Mucosa of descending colon (tissue), 3 donors: ENCODE data around the gene PTGDR2. TPM values are rescaled to one million over a fixed set of nuclear protein-coding genes. Genes with fewer than 3 reads are reported as not detected.

ENCODE experiments used
- ATAC-seq: fragments of 200-7000 bp; cut with Tn5 transposase; one replicate; pipeline ENCODE4 v1.9.1; 2020; ENCODE audit warnings: mild to moderate bottlenecking, moderate library complexity
- DNase-seq, 3 donors: peaks; one replicate each; pipeline ENCODE4 v3.0.0-alpha.2; 2020
- H3K36me3 ChIP-seq: fragments of 200-600 bp; one replicate; pipeline ENCODE4 v1.8.0; 2021; ENCODE audit warnings: low read depth, mild to moderate bottlenecking
- H3K4me1 ChIP-seq: fragments of 200-600 bp; one replicate; pipeline ENCODE4 v1.8.0; 2021; ENCODE audit warnings: low read depth, mild to moderate bottlenecking
- H3K4me3 ChIP-seq: fragments of 200-600 bp; one replicate; pipeline ENCODE4 v1.8.0; 2021; ENCODE audit warnings: mild to moderate bottlenecking
- H3K9me3 ChIP-seq: fragments of 200-600 bp; one replicate; pipeline ENCODE4 v1.8.0; 2021; ENCODE audit warnings: mild to moderate bottlenecking
- CTCF ChIP-seq: fragments of 200-600 bp; IDR thresholded peaks from one replicate; pipeline ENCODE4 v1.8.0; 2022; ENCODE audit warnings: antibody characterized with exemption, mild to moderate bottlenecking
- intact Hi-C, 2 donors: fragments of 100-400 bp; cut with DNase I in 1 of 2; cut with micrococcal nuclease in 1 of 2; formaldehyde crosslinking; loops; one replicate each; pipeline versions ENCODE4 v1.11.0 to v1.11.1; 2022; cut with DNase I, micrococcal nuclease
- total RNA-seq, 3 donors: library from RNA; stranded (reverse); fragmentation: NEBNext Ultra II Directional in 2 of 3; extraction: Animal tissue kit (Norgen Biotek cat#: 25700) in 2 of 3; gene quantifications; one replicate each; pipeline versions ENCODE4 v1.2.1 to v1.2.4, GENCODE V29; 2021 to 2023
- donor health status: DM: no; HTN: no; CAD: no; lungs with moderate emphysema.
- donor health status: DM: no; HTN: no; CAD: no.
- donor health status: DM: no; HTN: yes; CAD: no.

Gene PTGDR2
- total RNA-seq, 3 donors from 2014 or later: 1.8 to 3.4 (median 2.6) TPM

GRCh38 chr11:60899977-60900376 lies 44.2 kb upstream of the PTGDR2 start:
- no peak for DNase-seq
- TF ChIP-seq CTCF: no peak

GRCh38 chr11:60899046-60899936 lies 43.5 kb upstream of the PTGDR2 start:
- intact Hi-C loops: loop anchor here in 1 of 2 donors (5.0 kb wide), 1 partner anchor 72 kb away; no protein-coding TSS in a partner anchor
- Histone ChIP-seq H3K4me1 (peaks cover 6% of the 10 kb centered on the region), H3K9me3 (no peaks in the 10 kb centered on the region), H3K36me3 (peaks cover 25% of the 10 kb centered on the region), H3K4me3 (no peak overlapping the region)
- peak in 1 of 3 donors; percentile 75 for DNase-seq
- peak; percentile 88 for TF ChIP-seq CTCF
- peak; percentile 82 for ATAC-seq

More at GRCh38 chr11:60899977-60900376, 44.2 kb upstream of the PTGDR2 start:
- Histone ChIP-seq H3K9me3 (no peaks in the 10 kb centered on the region), H3K4me1 (peaks cover 13% of the 10 kb centered on the region), H3K36me3 (peaks cover 25% of the 10 kb centered on the region), H3K4me3 (no peak overlapping the region)
- no peak for ATAC-seq
- intact Hi-C loops: loop anchor here in 1 of 2 donors (5.0 kb wide), 1 partner anchor 73 kb away; no protein-coding TSS in a partner anchor

GRCh38 chr11:60897496-60897895 lies 41.7 kb upstream of the PTGDR2 start:
- ATAC-seq: no peak
- Histone ChIP-seq H3K4me3 (no peak overlapping the region), H3K36me3 (peaks cover 25% of the 10 kb centered on the region), H3K9me3 (no peaks in the 10 kb centered on the region), H3K4me1 (no peaks in the 10 kb centered on the region)
- no peak for TF ChIP-seq CTCF
- no peak for DNase-seq
- intact Hi-C loops: loop anchor here in 1 of 2 donors (5.0 kb wide), 1 partner anchor 70 kb away; no protein-coding TSS in a partner anchor

- TF ChIP-seq CTCF: no peak
- DNase-seq: peak in 1 of 3 donors; percentile 70
- intact Hi-C loops: loop anchor here in 1 of 2 donors (5.0 kb wide), 1 partner anchor 68 kb away; no protein-coding TSS in a partner anchor
Observed at GRCh38 chr11:60895687-60896086, 39.9 kb upstream of the PTGDR2 start.

GRCh38 chr11:60891103-60891741 lies 35.5 kb upstream of the PTGDR2 start:
- Histone ChIP-seq H3K9me3 (no peaks in the 10 kb centered on the region), H3K36me3 (no peaks in the 10 kb centered on the region), H3K4me1 (no peaks in the 10 kb centered on the region), H3K4me3 (no peak overlapping the region)
- intact Hi-C loops: no loop called here
- TF ChIP-seq CTCF: no peak
- no peak for DNase-seq
- no peak for ATAC-seq

More at GRCh38 chr11:60895687-60896086, 39.9 kb upstream of the PTGDR2 start:
- Histone ChIP-seq H3K4me1 (no peaks in the 10 kb centered on the region), H3K36me3 (peaks cover 24% of the 10 kb centered on the region), H3K4me3 (no peak overlapping the region), H3K9me3 (no peaks in the 10 kb centered on the region)
- ATAC-seq: peak; percentile 80
